DOHH2 (cell line): ENCODE measurements around the gene RASSF10.

Experiments used
- H3F3A ChIP-seq: fragments of 200-600 bp; sonication (generic), shearing (Covaris generic); 2 replicates; pipeline ENCODE4 v1.6.0; 2016; ENCODE audit warnings: antibody characterized with exemption, mild to moderate bottlenecking; ENCODE audit not compliant: control insufficient read depth, insufficient read depth
- H3K27ac ChIP-seq: fragments of 200-600 bp; sonication (generic); 2 replicates; pipeline ENCODE4 v1.5.1; 2014; ENCODE audit warnings: low read depth, mild to moderate bottlenecking, low read length, moderate library complexity
- H3K27me3 ChIP-seq: fragments of 200-600 bp; sonication (generic); 2 replicates; pipeline ENCODE4 v1.6.1; 2014; ENCODE audit warnings: mild to moderate bottlenecking, low read length, mixed read lengths; ENCODE audit not compliant: control insufficient read depth
- H3K36me3 ChIP-seq: fragments of 200-600 bp; sonication (generic); 2 replicates; pipeline ENCODE4 v1.6.1; 2014; ENCODE audit warnings: mild to moderate bottlenecking, low read length, moderate library complexity, mixed read lengths; ENCODE audit not compliant: control insufficient read depth
- H3K4me1 ChIP-seq: fragments of 200-600 bp; sonication (generic); 2 replicates; pipeline ENCODE4 v1.6.1; 2014; ENCODE audit warnings: mild to moderate bottlenecking, low read length, mixed read lengths; ENCODE audit not compliant: control insufficient read depth
- H3K4me2 ChIP-seq: fragments of 200-600 bp; sonication (generic); 2 replicates; pipeline ENCODE4 v1.6.0; 2014; ENCODE audit warnings: mild to moderate bottlenecking, low read length, moderate library complexity
- H3K4me3 ChIP-seq: fragments of 200-600 bp; sonication (generic); 2 replicates; pipeline ENCODE4 v1.5.1; 2014; ENCODE audit warnings: mild to moderate bottlenecking, low read length, mixed read lengths
- H3K79me2 ChIP-seq: fragments of 200-600 bp; sonication (generic); 2 replicates; pipeline ENCODE4 v1.6.1; 2014; ENCODE audit warnings: mild to moderate bottlenecking, low read length, mixed read lengths; ENCODE audit not compliant: control insufficient read depth
- H3K9me2 ChIP-seq: fragments of 200-600 bp; sonication (generic); replicated peaks from 2 replicates; pipeline ENCODE4 v1.6.1; 2014; ENCODE audit warnings: mild to moderate bottlenecking, low read length, mixed read lengths; ENCODE audit not compliant: control insufficient read depth
- H3K9me3 ChIP-seq: fragments of 200-600 bp; sonication (generic); 2 replicates; pipeline ENCODE4 v1.6.1; 2014; ENCODE audit warnings: antibody characterized with exemption, low read length, mixed read lengths; ENCODE audit not compliant: control insufficient read depth, insufficient read depth
- H4K20me1 ChIP-seq: fragments of 200-600 bp; sonication (generic); 2 replicates; pipeline ENCODE4 v1.6.0; 2014; ENCODE audit warnings: low read depth, mild to moderate bottlenecking, antibody characterized with exemption, low read length, moderate library complexity; ENCODE audit not compliant: control insufficient read depth, insufficient read depth
- CTCF ChIP-seq: fragments of 200-600 bp; sonication (generic); IDR thresholded peaks from one replicate; pipeline ENCODE4 v1.5.1; 2014; ENCODE audit warnings: antibody characterized with exemption, mild to moderate bottlenecking, low read depth, low read length; ENCODE audit not compliant: poor library complexity, severe bottlenecking
- EZH2phosphoT487 ChIP-seq: fragments of 200-600 bp; sonication (generic); IDR thresholded peaks from 2 replicates; pipeline ENCODE4 v1.6.1; 2017; ENCODE audit warnings: borderline replicate concordance, mild to moderate bottlenecking, antibody characterized with exemption, low read length, moderate library complexity, mixed read lengths

RASSF10 gene

GRCh38 chr11:13023423-13023822 lies 14.3 kb downstream of the RASSF10 start:
- Histone ChIP-seq H3K27me3 (no peaks in the 10 kb centered on the region), H3K9me2 (no peaks in the 10 kb centered on the region), H3K36me3 (no peaks in the 10 kb centered on the region), H3K79me2 (no peaks in the 10 kb centered on the region), H4K20me1 (no peaks in the 10 kb centered on the region), H3K4me3 (no peak overlapping the region), H3F3A (no peaks in the 10 kb centered on the region), H3K4me1 (no peaks in the 10 kb centered on the region), H3K9me3 (no peaks in the 10 kb centered on the region), H3K4me2 (no peak overlapping the region), H3K27ac (no peak overlapping the region)
- TF ChIP-seq CTCF (no peak), EZH2phosphoT487 (no peak)

- Histone ChIP-seq H3K79me2 (no peaks in the 10 kb centered on the region), H3K9me2 (no peaks in the 10 kb centered on the region), H3K27me3 (no peaks in the 10 kb centered on the region), H4K20me1 (no peaks in the 10 kb centered on the region), H3K4me1 (no peaks in the 10 kb centered on the region), H3K27ac (no peak overlapping the region), H3K36me3 (no peaks in the 10 kb centered on the region), H3F3A (no peaks in the 10 kb centered on the region), H3K4me3 (no peak overlapping the region), H3K4me2 (no peak overlapping the region), H3K9me3 (no peaks in the 10 kb centered on the region)
- TF ChIP-seq CTCF, result no peak
- no peak for TF ChIP-seq EZH2phosphoT487
These were observed 17.6 kb downstream of the RASSF10 start for GRCh38 chr11:13026722-13027121.

GRCh38 chr11:13028322-13028721 lies 19.2 kb downstream of the RASSF10 start:
- no peaks in the 10 kb centered on the region for H4K20me1 ChIP-seq
- H3F3A ChIP-seq, result no peaks in the 10 kb centered on the region
- no peaks in the 10 kb centered on the region for H3K27me3 ChIP-seq

More at GRCh38 chr11:13028322-13028721, 19.2 kb downstream of the RASSF10 start:
- no peak overlapping the region for H3K4me2 ChIP-seq
- no peaks in the 10 kb centered on the region for H3K4me1 ChIP-seq
- H3K4me3 ChIP-seq, result no peak overlapping the region
- H3K27ac ChIP-seq, result no peak overlapping the region
- H3K36me3 ChIP-seq, result no peaks in the 10 kb centered on the region
- no peaks in the 10 kb centered on the region for H3K9me3 ChIP-seq
- TF ChIP-seq CTCF (no peak), EZH2phosphoT487 (no peak)
- H3K9me2 ChIP-seq, result no peaks in the 10 kb centered on the region
- H3K79me2 ChIP-seq, result no peaks in the 10 kb centered on the region
